ENCODE data around the gene AKNA.

The AKNA gene

DNA sequence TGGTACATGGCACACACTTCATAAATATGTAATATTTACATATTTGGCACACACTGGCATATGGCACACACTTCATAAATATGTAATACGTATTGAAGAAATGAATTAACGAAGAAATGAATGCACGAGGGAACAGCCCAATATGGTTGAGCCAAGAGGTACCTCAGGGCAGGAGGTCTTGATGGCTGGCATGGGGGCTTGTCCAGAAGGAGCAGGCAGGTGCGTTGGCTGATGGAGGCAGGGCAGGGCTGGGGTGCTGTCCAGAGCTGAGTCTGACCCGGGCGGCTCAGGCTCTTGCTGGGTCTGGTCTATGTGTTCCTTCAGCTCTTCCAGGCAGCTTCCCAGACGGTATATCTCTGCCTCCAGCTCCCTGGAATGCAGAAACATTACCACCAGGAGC lies 26.2 kb downstream of the AKNA start:
- H3K36me3 ChIP-seq (ENCODE audit: control insufficient read depth, insufficient read depth, low read length), result peaks cover 5% of the 10 kb centered on the region
- no peaks in the 10 kb centered on the region for H3K4me1 ChIP-seq (ENCODE audit: control insufficient read depth, insufficient read depth, low read length)
- H3K27ac ChIP-seq (ENCODE audit: insufficient read depth, low read depth, low read length, poor library complexity, severe bottlenecking), result no peak overlapping the region
- no peak overlapping the region for H3K4me3 ChIP-seq (ENCODE audit: insufficient read depth, low read depth, low read length)
- H3K9me3 ChIP-seq (ENCODE audit: control insufficient read depth, low read length), result no peaks in the 10 kb centered on the region
- WGBS, 2 experiments, result 97% methylated on average over 7 of the region's 7 CpGs
- no peaks in the 10 kb centered on the region for H3K27me3 ChIP-seq (ENCODE audit: control insufficient read depth, insufficient read depth, low read length, poor library complexity, severe bottlenecking)

DNA sequence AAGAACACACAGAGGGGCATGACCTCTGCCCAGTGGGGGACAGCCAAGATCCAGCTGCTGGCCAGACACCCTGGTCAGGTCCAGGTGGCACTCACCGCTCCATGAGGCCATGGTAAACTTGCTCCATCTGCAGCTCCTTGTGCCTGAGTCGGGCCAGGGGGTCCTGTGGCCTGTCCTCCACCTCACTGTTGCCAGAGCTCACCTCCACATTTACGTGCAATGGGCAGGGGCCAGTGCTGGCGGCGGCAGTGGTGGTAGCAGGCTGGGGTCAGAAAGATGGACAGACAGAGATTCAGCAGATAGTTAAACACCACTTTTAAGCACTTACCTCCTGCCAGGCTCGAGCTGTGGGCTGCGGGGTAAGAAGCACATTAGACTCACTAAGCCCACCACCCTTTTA lies 28.0 kb downstream of the AKNA start:
- peaks cover 5% of the 10 kb centered on the region for H3K36me3 ChIP-seq (ENCODE audit: control insufficient read depth, insufficient read depth, low read length)
- 95 to 96% methylated on average over 6 to 7 of the region's 7 CpGs for WGBS, 2 experiments
- no peaks in the 10 kb centered on the region for H3K9me3 ChIP-seq (ENCODE audit: control insufficient read depth, low read length)
- no peaks in the 10 kb centered on the region for H3K4me1 ChIP-seq (ENCODE audit: control insufficient read depth, insufficient read depth, low read length)
- no peak overlapping the region for H3K27ac ChIP-seq (ENCODE audit: insufficient read depth, low read depth, low read length, poor library complexity, severe bottlenecking)
- H3K27me3 ChIP-seq (ENCODE audit: control insufficient read depth, insufficient read depth, low read length, poor library complexity, severe bottlenecking), result no peaks in the 10 kb centered on the region
- H3K4me3 ChIP-seq (ENCODE audit: insufficient read depth, low read depth, low read length), result no peak overlapping the region

DNA sequence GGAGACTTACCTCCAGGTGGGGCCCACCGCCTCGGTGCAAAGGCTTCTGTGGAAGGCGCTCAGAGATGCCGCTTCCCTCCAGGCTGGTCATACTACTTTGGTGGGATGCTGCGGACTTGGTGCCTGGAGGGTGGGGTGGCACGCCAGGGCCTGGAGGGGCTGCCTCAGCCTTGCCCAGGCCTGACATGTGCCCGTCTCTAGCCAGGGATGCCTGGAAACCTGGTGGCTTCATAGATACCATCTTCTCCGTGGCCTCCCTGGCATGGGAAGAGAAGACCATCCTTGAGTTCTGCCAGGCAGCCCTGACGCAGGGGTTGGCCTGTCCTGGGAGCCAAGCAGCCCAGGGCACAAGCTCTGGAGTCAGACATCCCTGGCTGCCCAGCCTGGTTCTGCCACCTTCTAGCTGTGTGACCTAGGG lies 29.9 kb downstream of the AKNA start:
- Histone ChIP-seq H3K4me1 (ENCODE audit: control insufficient read depth, insufficient read depth, low read length) (no peaks in the 10 kb centered on the region), H3K4me3 (ENCODE audit: insufficient read depth, low read depth, low read length) (no peak overlapping the region), H3K9me3 (ENCODE audit: control insufficient read depth, low read length) (no peaks in the 10 kb centered on the region), H3K27me3 (ENCODE audit: control insufficient read depth, insufficient read depth, low read length, poor library complexity, severe bottlenecking) (no peaks in the 10 kb centered on the region), H3K27ac (ENCODE audit: insufficient read depth, low read depth, low read length, poor library complexity, severe bottlenecking) (no peak overlapping the region), H3K36me3 (ENCODE audit: control insufficient read depth, insufficient read depth, low read length) (peaks cover 5% of the 10 kb centered on the region)
- 95 to 97% methylated on average over 9 of the region's 9 CpGs for WGBS, 2 experiments

DNA sequence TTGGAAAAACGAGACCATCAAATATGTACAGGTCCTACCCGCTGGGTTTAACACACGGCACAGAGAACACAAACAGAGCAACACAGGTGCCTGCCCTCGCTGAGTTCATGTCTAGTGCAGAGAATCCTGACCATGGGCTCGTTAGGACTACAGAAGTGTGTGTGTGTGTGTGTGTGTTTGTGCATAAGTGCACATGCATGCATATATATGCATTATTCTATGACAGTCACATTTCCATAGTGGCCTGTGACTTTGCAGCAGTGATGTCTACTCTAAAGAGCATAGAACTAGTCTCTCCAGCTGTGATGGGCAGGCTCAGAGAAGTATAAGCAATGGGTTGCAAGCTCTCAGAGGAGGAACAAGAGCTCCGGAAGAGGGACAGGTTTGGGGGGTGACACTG lies 30.4 kb downstream of the AKNA start:
- H3K9me3 ChIP-seq (ENCODE audit: control insufficient read depth, low read length), result no peaks in the 10 kb centered on the region
- peaks cover 5% of the 10 kb centered on the region for H3K36me3 ChIP-seq (ENCODE audit: control insufficient read depth, insufficient read depth, low read length)
- no peak overlapping the region for H3K27ac ChIP-seq (ENCODE audit: insufficient read depth, low read depth, low read length, poor library complexity, severe bottlenecking)
- H3K4me3 ChIP-seq (ENCODE audit: insufficient read depth, low read depth, low read length), result no peak overlapping the region
- H3K27me3 ChIP-seq (ENCODE audit: control insufficient read depth, insufficient read depth, low read length, poor library complexity, severe bottlenecking), result no peaks in the 10 kb centered on the region
- 93 to 94% methylated on average over 6 of the region's 6 CpGs for WGBS, 2 experiments
- H3K4me1 ChIP-seq (ENCODE audit: control insufficient read depth, insufficient read depth, low read length), result no peaks in the 10 kb centered on the region

DNA sequence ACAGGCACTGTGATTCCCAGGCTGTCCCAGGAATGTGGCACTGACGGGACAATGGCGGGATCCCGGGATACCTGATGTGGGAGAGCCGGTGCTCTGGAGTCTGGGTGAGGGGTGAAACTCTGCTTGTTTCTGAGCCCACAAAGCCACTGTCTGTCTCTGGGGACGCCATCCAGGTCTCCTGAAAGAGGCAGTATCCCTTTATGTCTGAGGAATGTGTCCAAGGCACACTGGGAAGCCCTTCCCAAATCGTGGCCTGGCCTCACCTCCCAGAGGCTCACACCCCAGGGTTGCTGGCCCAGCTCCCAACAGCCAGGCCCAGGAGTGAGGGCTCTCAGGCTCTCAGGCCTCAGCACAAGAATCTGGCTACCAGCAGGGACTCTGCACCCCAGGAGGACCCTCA lies 31.0 kb downstream of the AKNA start:
- Histone ChIP-seq H3K4me3 (ENCODE audit: insufficient read depth, low read depth, low read length) (no peak overlapping the region), H3K4me1 (ENCODE audit: control insufficient read depth, insufficient read depth, low read length) (no peaks in the 10 kb centered on the region), H3K27me3 (ENCODE audit: control insufficient read depth, insufficient read depth, low read length, poor library complexity, severe bottlenecking) (no peaks in the 10 kb centered on the region), H3K9me3 (ENCODE audit: control insufficient read depth, low read length) (no peaks in the 10 kb centered on the region), H3K36me3 (ENCODE audit: control insufficient read depth, insufficient read depth, low read length) (peaks cover 5% of the 10 kb centered on the region), H3K27ac (ENCODE audit: insufficient read depth, low read depth, low read length, poor library complexity, severe bottlenecking) (no peak overlapping the region)
- 93 to 95% methylated on average over 6 of the region's 6 CpGs for WGBS, 2 experiments

DNA sequence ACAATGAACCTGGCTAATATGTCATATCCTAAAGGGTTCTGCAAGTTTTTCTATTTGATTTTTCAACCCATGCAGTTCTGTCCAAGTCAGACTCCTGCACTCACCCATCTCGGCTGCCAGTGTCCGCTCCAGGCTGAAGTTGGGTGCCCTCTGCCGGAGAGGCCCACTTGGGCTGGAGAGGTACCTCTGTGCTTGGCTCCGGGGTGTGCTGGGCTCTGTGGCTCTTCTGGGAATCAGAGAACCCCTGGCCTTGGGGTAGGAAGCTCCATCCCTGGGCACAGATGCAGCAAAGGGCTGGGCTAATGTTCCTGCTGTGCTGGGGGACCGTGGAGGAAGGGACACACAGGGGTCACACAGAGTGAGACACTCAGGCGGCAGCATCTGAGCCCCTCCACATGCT lies 32.0 kb downstream of the AKNA start:
- WGBS, 2 experiments, result 91 to 92% methylated on average over 6 of the region's 6 CpGs
- Histone ChIP-seq H3K9me3 (ENCODE audit: control insufficient read depth, low read length) (no peaks in the 10 kb centered on the region), H3K27me3 (ENCODE audit: control insufficient read depth, insufficient read depth, low read length, poor library complexity, severe bottlenecking) (no peaks in the 10 kb centered on the region), H3K36me3 (ENCODE audit: control insufficient read depth, insufficient read depth, low read length) (peaks cover 5% of the 10 kb centered on the region), H3K27ac (ENCODE audit: insufficient read depth, low read depth, low read length, poor library complexity, severe bottlenecking) (no peak overlapping the region), H3K4me1 (ENCODE audit: control insufficient read depth, insufficient read depth, low read length) (no peaks in the 10 kb centered on the region), H3K4me3 (ENCODE audit: insufficient read depth, low read depth, low read length) (no peak overlapping the region)

DNA sequence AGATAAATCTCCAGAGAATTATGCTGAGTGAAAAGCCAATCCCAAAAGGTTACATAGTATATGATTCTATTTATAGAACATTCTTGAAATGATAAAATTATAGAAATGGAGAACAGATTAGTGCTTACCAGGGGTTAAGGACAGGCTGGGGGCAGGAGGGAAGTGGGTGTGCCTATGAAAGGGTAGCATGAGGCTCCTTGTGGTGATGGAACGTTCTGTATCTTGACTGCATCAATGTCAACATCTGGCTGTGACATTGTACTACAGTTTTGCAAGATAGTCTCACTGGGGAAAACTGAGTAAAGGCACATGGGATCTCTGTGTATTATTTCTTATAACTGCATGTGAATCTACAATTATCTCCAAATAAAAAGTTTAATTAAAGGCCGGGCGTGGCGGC lies 35.9 kb downstream of the AKNA start:
- Histone ChIP-seq H3K4me1 (ENCODE audit: control insufficient read depth, insufficient read depth, low read length) (peaks cover 13% of the 10 kb centered on the region), H3K4me3 (ENCODE audit: insufficient read depth, low read depth, low read length) (no peak overlapping the region), H3K27ac (ENCODE audit: insufficient read depth, low read depth, low read length, poor library complexity, severe bottlenecking) (no peak overlapping the region), H3K36me3 (ENCODE audit: control insufficient read depth, insufficient read depth, low read length) (peaks cover 4% of the 10 kb centered on the region), H3K9me3 (ENCODE audit: control insufficient read depth, low read length) (no peaks in the 10 kb centered on the region), H3K27me3 (ENCODE audit: control insufficient read depth, insufficient read depth, low read length, poor library complexity, severe bottlenecking) (no peaks in the 10 kb centered on the region)
- 97 to 98% methylated on average over 4 of the region's 4 CpGs for WGBS, 2 experiments

DNA sequence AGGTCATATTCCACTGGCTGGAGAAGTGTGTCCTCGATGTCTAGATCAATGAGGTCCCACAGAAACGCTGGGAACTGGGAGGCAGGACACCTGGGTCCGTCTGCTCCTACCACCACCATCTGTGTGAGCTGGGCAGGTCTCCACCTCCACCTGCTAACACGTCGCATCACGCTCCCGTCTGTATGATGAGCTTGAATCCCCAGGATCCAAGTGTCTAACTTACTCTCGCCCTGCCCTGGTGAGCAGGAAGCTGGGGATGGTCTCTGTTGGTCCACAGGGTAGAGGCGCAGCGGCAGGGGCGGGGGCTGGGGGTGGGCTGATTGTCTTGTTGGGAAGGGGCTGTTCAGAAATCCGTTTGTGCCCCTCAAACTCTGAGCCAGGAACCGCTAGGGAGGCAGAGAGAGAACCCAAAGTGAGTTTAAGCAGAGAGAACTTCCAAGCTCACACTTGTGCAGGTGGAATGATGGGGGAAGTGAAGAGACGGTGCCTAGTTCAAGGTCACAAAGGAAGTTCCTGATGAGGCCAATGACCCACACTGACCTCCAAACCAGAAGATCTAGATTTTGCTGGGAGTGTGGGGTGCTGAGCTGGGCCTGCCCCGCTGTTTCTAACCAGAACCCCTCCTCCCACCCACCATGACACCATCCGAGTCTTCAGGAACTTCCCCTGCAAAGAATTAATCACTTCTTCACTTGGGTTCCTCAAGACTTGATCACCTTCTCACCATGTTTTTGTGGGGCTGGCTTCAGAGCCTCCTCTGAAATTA lies 37.0 kb downstream of the AKNA start:
- no peaks in the 10 kb centered on the region for H3K27me3 ChIP-seq (ENCODE audit: control insufficient read depth, insufficient read depth, low read length, poor library complexity, severe bottlenecking)
- no peak overlapping the region for H3K4me3 ChIP-seq (ENCODE audit: insufficient read depth, low read depth, low read length)
- H3K9me3 ChIP-seq (ENCODE audit: control insufficient read depth, low read length), result no peaks in the 10 kb centered on the region
- H3K4me1 ChIP-seq (ENCODE audit: control insufficient read depth, insufficient read depth, low read length), result peaks cover 13% of the 10 kb centered on the region
- no peak overlapping the region for H3K27ac ChIP-seq (ENCODE audit: insufficient read depth, low read depth, low read length, poor library complexity, severe bottlenecking)
- 95% methylated on average over 16 of the region's 16 CpGs for WGBS, 2 experiments
- peaks cover 4% of the 10 kb centered on the region for H3K36me3 ChIP-seq (ENCODE audit: control insufficient read depth, insufficient read depth, low read length)

DNA sequence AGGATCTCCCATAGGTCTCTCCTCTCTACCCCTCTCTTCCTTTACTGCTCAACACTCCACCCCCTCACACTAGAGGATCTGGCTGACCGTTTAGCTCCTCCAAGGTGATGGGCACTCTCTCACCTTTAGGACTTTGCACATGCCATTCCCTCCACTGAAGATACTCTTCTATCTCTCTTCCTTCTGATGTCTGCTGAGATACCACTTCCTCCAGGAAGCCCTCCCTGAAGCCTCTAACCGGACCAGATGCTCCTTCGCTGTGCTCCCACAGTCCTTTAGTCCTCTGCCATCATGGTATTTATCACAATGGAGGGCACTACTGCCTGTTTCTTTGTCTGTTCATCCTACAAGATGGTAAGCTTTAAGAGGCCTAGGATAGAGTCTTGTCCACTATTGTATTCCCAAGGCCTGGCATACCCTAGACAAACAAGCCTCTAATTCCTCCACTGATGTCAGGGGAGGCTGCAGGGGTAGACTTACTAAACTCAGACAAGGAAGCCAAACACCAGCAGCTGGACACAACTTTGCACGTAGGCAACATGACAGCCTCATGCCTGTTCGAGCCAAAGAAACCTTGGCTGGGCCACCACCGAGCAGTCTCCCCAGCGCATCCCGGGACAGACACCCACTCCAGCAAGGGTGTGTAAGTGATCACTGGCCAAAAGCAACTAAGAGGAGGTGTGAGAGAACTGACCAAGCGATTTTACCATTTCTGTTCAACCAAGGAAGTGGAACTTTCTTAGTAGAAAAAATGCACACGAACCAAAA lies 37.9 kb downstream of the AKNA start:
- Histone ChIP-seq H3K4me3 (ENCODE audit: insufficient read depth, low read depth, low read length) (no peak overlapping the region), H3K4me1 (ENCODE audit: control insufficient read depth, insufficient read depth, low read length) (peaks cover 13% of the 10 kb centered on the region), H3K27ac (ENCODE audit: insufficient read depth, low read depth, low read length, poor library complexity, severe bottlenecking) (peak overlapping the region; percentile 64), H3K27me3 (ENCODE audit: control insufficient read depth, insufficient read depth, low read length, poor library complexity, severe bottlenecking) (no peaks in the 10 kb centered on the region), H3K9me3 (ENCODE audit: control insufficient read depth, low read length) (no peaks in the 10 kb centered on the region), H3K36me3 (ENCODE audit: control insufficient read depth, insufficient read depth, low read length) (peaks cover 10% of the 10 kb centered on the region)
- 94% methylated on average over 10 of the region's 10 CpGs for WGBS, 2 experiments

DNA sequence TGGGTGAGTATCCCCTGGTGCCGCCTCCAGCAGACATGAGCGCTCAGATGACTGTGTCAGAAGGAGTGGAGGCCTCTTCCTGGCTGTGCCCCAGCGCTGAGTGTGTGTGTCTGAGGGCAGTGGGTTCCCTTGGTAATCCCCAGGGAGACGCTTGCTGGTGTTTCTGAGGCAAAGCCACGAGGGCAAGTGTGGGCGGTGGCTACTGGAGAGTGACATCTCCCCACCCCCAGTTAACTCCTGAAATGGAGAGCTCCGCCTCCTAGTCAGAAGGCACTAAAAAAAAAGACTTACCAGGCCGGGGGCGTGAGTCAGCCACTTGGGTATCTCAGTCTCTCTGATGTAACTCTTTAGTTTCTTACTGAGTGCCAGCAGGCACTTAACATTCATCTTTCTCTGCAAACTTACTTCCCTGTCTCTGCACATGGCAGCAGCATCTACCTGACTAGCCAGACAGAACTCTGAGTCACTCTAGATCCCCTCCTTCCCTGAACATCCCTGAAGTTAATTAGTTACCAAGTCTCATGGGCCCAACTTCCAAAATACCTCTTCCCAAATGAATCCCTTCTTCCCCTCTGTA lies 38.8 kb downstream of the AKNA start:
- Histone ChIP-seq H3K9me3 (ENCODE audit: control insufficient read depth, low read length) (no peaks in the 10 kb centered on the region), H3K27ac (ENCODE audit: insufficient read depth, low read depth, low read length, poor library complexity, severe bottlenecking) (peak overlapping the region; percentile 64), H3K36me3 (ENCODE audit: control insufficient read depth, insufficient read depth, low read length) (peaks cover 10% of the 10 kb centered on the region), H3K4me3 (ENCODE audit: insufficient read depth, low read depth, low read length) (no peak overlapping the region), H3K4me1 (ENCODE audit: control insufficient read depth, insufficient read depth, low read length) (peaks cover 13% of the 10 kb centered on the region), H3K27me3 (ENCODE audit: control insufficient read depth, insufficient read depth, low read length, poor library complexity, severe bottlenecking) (no peaks in the 10 kb centered on the region)
- WGBS, 2 experiments, result 42 to 44% methylated on average over 9 of the region's 9 CpGs

Data from ectodermal cell (in vitro differentiated cells).